ENCODE measurements around the gene CTSH. TPM values are rescaled to one million over a fixed set of nuclear protein-coding genes. Genes with fewer than 3 reads are reported as not detected.

CTSH gene
- total RNA-seq, 1 donor from 2014 or later = 29.2 TPM

- DNase-seq = no peak
Measured at GRCh38 chr15:78977591-78978347, 32.9 kb upstream of the CTSH start.

- no peak for DNase-seq
Measured at GRCh38 chr15:78977091-78977571, 32.3 kb upstream of the CTSH start.

- DNase-seq = no peak
Measured at GRCh38 chr15:78976691-78977090, 31.8 kb upstream of the CTSH start.

GRCh38 chr15:78974272-78974918, 29.5 kb upstream of the CTSH start:
- DNase-seq = no peak

GRCh38 chr15:78969687-78970349, 25.0 kb upstream of the CTSH start:
- DNase-seq = no peak

GRCh38 chr15:78968539-78969271, 23.9 kb upstream of the CTSH start:
- DNase-seq = no peak

- DNase-seq = no peak
Measured at GRCh38 chr15:78968114-78968513, 23.3 kb upstream of the CTSH start.

- no peak for DNase-seq
Measured at GRCh38 chr15:78960308-78960707, 15.5 kb upstream of the CTSH start.

- no peak for DNase-seq
Measured at GRCh38 chr15:78959360-78959759, 14.5 kb upstream of the CTSH start.

- no peak for DNase-seq
Measured at GRCh38 chr15:78957416-78958093, 12.7 kb upstream of the CTSH start.

- no peak for DNase-seq
Measured at GRCh38 chr15:78956937-78957336, 12.1 kb upstream of the CTSH start.

- no peak for DNase-seq
Measured at GRCh38 chr15:78955355-78955754, 10.5 kb upstream of the CTSH start.

- no peak for DNase-seq
Measured at GRCh38 chr15:78951841-78952238, 7.0 kb upstream of the CTSH start.

GRCh38 chr15:78950902-78951840, 6.3 kb upstream of the CTSH start:
- no peak for DNase-seq

GRCh38 chr15:78950343-78950742, 5.5 kb upstream of the CTSH start:
- DNase-seq = no peak

- DNase-seq = no peak
Measured at GRCh38 chr15:78949461-78949860, 4.6 kb upstream of the CTSH start.

- no peak for DNase-seq
Measured at GRCh38 chr15:78947506-78947905, 2.7 kb upstream of the CTSH start.

- DNase-seq = no peak
Measured at GRCh38 chr15:78946493-78946892, 1.6 kb upstream of the CTSH start.

- DNase-seq = no peak
Measured at GRCh38 chr15:78944202-78944625, 632 bp downstream of the CTSH start.

GRCh38 chr15:78943692-78944091, 1.2 kb downstream of the CTSH start:
- no peak for DNase-seq

- no peak for DNase-seq
Measured at GRCh38 chr15:78942741-78943140, 2.1 kb downstream of the CTSH start.
